HG03045 (cell line): Measurements from ENCODE around the gene VPS39.
A peak's percentile ranks its signal among the peaks of the same experiment; 100 is the strongest.
"Not testable (repeated sequence)": the region's sequence is repeated elsewhere in the genome, so short reads cannot be mapped to it uniquely, and the experiment has no call there.

Experiments used
- ATAC-seq: cut with Tn5 transposase; IDR thresholded peaks from one replicate; pipeline ENCODE4 v1.9.1; 2021; ENCODE audit warnings: mild to moderate bottlenecking, moderate library complexity; ENCODE audit not compliant: unreplicated experiment

VPS39 gene

GRCh38 chr15:42207674-42208579 is at the start of gene VPS39:
TSS of gene VPS39 (minus strand) at chr15:42208304. CDS start at chr15:42208153, 151 bp downstream.
- ATAC-seq = peak; percentile 93

GRCh38 chr15:42253300-42253699 is 45.2 kb upstream of the VPS39 start:
- no peak for ATAC-seq

GRCh38 chr15:42240823-42241222 is 32.7 kb upstream of the VPS39 start:
- ATAC-seq = no peak

GRCh38 chr15:42239528-42240182 is 31.6 kb upstream of the VPS39 start:
- ATAC-seq = no peak

GRCh38 chr15:42233107-42233506 is 25.0 kb upstream of the VPS39 start:
- no peak for ATAC-seq

- no peak for ATAC-seq
Measured at GRCh38 chr15:42232606-42233005, 24.5 kb upstream of the VPS39 start.

GRCh38 chr15:42231088-42231487 is 23.0 kb upstream of the VPS39 start:
- ATAC-seq = no peak

- not testable (repeated sequence) for ATAC-seq
Measured at GRCh38 chr15:42228981-42229380, 20.9 kb upstream of the VPS39 start.

GRCh38 chr15:42228036-42228435 is 19.9 kb upstream of the VPS39 start:
- ATAC-seq = no peak

GRCh38 chr15:42226648-42227047 is 18.5 kb upstream of the VPS39 start:
- ATAC-seq = no peak

GRCh38 chr15:42220216-42220615 is 12.1 kb upstream of the VPS39 start:
- no peak for ATAC-seq

GRCh38 chr15:42218953-42219592 is 11.0 kb upstream of the VPS39 start:
- ATAC-seq = no peak

- ATAC-seq = no peak
Measured at GRCh38 chr15:42217568-42217967, 9.5 kb upstream of the VPS39 start.

- no peak for ATAC-seq
Measured at GRCh38 chr15:42215913-42216829, 8.1 kb upstream of the VPS39 start.

GRCh38 chr15:42214600-42214999 is 6.5 kb upstream of the VPS39 start:
- ATAC-seq = no peak

- no peak for ATAC-seq
Measured at GRCh38 chr15:42213511-42213910, 5.4 kb upstream of the VPS39 start.

GRCh38 chr15:42210696-42211095 is 2.6 kb upstream of the VPS39 start:
- no peak for ATAC-seq

GRCh38 chr15:42206406-42206805 is 1.7 kb downstream of the VPS39 start:
- ATAC-seq = no peak

GRCh38 chr15:42203891-42204290 is 4.2 kb downstream of the VPS39 start:
- ATAC-seq = no peak

- no peak for ATAC-seq
Measured at GRCh38 chr15:42202653-42203052, 5.5 kb downstream of the VPS39 start.

GRCh38 chr15:42201801-42202200 is 6.3 kb downstream of the VPS39 start:
- no peak for ATAC-seq
